ENCODE measurements around the gene NEK6.

GRCh38 chr9:124283228-124283814 is 25.6 kb downstream of the NEK6 start:
- no peak for TF ChIP-seq POLR2A (IDR thresholded peaks at IDR 0.05)
- TF ChIP-seq CTCF (IDR thresholded peaks at IDR 0.05), result no peak

All from adrenal gland (tissue), 5 donors.